NT2/D1 (cell line): ENCODE data around the gene IFNE.

Experiments
- SUZ12 ChIP-seq: IDR thresholded peaks from 2 replicates; pipeline ENCODE4 v1.6.1; 2011; ENCODE audit not compliant: insufficient read length, insufficient read depth; ENCODE audit errors: extremely low read depth
- ZNF274 ChIP-seq: IDR thresholded peaks from 2 replicates; pipeline ENCODE4 v1.6.1; 2011; ENCODE audit warnings: mild to moderate bottlenecking, low read depth, low read length

DNA sequence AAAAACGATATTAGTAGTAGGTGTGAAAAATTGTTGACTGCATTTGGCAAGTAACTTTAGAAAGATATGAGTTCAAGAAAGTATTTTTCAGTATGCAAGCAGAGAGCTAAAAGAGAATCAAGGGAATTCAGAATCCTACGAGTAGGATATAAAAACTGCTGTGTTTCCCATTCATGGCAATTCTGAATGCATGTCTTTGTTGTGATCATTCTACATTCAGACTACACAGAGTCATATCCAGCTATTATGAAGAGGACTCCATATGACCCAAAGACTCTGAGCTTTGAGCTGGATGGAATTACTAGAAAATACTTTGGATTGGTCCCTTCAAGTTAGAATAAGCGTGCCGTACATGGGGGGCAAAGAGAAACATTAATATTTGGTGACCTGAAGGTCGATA lies 12.0 kb downstream of the IFNE start:
- no peak for TF ChIP-seq ZNF274
- TF ChIP-seq SUZ12: no peak
